GM21723 (cell line): ENCODE data around the gene MEGF11.

Experiments
- ATAC-seq: cut with Tn5 transposase; IDR thresholded peaks from one replicate; pipeline ENCODE4 v1.9.1; 2021; ENCODE audit warnings: mild to moderate bottlenecking, moderate library complexity; ENCODE audit not compliant: unreplicated experiment

Gene MEGF11

DNA sequence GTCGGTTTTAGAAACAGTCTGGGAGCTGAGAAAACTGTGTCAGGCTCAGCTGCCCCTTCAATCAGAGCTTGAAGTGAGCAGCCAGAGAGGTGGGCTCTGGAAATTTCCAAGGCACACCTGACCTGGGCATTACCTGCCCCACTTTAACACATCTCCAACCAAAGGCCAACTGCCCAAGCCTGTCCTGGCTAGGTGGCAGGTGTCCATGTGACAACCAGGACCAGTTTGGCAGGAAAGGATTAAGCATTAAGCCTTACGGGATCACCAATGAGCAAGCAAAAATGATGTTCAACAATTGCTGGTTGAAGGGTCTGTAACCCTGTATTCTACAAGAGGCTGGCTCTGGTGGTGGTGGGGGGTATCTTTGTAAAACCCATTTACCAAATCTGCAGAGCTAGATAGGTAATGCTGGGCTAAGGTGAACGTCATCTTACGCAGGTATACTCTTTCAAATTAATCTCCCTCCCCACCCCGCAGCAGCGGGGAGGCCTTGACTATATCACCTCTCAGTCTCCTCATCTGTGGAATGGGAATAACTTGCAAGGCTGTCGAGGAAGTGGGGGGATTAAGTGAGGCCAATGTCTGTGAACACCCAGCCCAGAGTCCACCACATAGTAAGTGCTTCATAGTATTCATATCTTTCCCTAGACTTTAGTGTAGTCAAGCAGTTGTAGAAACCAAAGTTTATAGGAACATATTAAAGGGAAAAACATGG is 183.2 kb downstream of the MEGF11 start:
- ATAC-seq: no peak

- ATAC-seq: no peak
Measured at GRCh38 chr15:66069751-66070150, 183.8 kb downstream of the MEGF11 start.

DNA sequence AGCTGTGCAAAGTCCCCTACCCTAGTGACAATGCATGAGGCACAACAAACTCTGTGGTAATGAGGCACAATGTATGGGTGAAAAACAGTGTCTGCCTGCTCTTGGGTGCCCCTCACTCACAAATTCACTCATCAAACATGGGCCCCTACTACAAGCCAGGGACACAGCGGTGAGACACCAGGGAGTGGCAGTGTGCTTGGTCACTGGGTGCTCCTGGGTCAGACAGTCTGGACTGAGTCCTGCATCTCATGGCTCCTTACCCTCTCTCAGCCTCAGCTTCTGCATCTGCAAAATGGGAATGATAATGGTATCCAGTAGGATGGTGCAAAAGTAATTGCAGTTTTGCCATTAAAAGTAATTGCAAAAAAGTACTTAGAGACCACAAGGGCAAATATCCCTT is 184.7 kb downstream of the MEGF11 start:
- ATAC-seq: no peak

GRCh38 chr15:66067687-66068086 is 185.9 kb downstream of the MEGF11 start:
- ATAC-seq: no peak

DNA sequence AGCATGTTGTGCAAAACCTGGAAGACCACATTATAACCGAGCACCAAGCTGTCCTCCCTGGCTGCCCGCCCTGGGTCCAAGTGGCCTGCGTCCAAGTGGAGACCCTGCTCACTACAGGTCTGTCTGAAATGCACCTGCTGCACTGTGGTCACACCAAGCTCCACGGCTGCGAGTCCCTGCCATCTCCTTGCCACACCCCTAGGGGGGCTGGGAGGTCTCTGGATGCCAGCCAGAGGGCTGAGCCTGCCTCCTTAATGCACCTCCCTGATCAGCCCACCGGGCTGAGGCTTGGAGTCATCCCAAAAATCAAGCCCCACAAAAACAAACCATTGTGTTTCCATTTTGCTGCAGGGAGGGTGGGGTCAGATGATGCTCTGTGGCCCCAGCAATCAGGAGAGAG is 187.1 kb downstream of the MEGF11 start:
- ATAC-seq: no peak

GRCh38 chr15:66066005-66066404 is 187.5 kb downstream of the MEGF11 start:
- no peak for ATAC-seq

DNA sequence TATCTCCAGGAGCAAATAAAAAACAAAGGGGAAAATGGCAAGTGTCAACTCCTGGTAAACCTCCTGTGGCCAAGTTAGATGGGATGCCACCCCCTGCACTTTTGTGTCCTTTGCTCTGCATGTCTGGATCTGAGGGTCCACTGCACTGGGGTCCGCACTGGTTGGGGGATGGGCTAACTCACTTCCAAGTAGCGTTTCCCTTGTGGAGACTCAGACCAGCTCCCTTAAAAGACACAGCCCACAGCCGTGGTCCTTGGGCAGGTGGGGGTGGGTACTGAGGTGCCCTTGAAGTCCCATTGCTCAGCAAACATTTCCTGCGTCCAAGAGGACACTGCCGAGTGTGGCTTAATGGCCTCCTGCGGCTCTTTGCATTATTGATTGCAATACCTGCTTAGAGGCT is 188.2 kb downstream of the MEGF11 start:
- ATAC-seq: no peak

GRCh38 chr15:66063147-66063546 is 190.4 kb downstream of the MEGF11 start:
- ATAC-seq: no peak

DNA sequence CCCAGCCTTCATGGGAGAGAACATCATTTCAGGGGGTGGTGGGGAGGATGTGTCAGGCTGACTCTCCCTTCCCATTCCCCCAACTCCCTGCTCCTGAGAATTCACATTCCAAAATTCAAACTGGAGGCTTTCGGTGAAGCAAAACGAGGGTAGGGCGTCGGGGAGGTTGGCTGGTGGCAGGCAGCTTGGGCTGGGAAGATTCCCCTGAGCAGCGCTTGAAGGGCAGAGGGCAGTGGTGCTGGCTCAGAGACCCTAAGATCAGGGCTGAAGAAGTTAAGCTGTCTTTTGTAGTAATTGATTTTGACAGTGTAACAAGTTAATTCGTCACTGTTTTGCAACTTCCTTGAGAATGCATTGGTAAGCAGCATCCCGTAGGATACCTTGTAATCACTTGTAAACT is 196.5 kb downstream of the MEGF11 start:
- ATAC-seq: no peak

DNA sequence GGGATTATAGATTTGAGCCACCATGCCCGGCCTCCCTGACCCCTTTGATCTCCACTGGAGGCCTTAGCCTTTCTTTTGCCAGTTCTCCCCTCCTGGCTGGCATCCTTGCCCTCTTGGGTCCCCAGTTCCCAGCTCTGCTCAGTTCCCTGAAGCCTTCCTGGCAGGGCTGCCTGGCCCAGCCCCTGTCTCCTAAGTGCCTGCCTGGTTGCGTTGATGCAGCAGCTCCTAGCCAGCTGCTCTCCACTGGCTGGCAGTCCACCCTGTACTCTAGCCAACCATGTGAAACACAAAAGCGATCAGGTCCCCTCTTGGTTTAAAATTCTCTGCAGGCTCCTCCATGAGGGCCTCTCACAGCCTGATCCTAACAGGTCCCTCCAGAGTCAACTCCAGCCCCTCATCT is 199.6 kb downstream of the MEGF11 start:
- no peak for ATAC-seq

GRCh38 chr15:66051833-66052232 is 201.7 kb downstream of the MEGF11 start:
- ATAC-seq: no peak

GRCh38 chr15:66050264-66050663 is 203.3 kb downstream of the MEGF11 start:
- ATAC-seq: no peak

DNA sequence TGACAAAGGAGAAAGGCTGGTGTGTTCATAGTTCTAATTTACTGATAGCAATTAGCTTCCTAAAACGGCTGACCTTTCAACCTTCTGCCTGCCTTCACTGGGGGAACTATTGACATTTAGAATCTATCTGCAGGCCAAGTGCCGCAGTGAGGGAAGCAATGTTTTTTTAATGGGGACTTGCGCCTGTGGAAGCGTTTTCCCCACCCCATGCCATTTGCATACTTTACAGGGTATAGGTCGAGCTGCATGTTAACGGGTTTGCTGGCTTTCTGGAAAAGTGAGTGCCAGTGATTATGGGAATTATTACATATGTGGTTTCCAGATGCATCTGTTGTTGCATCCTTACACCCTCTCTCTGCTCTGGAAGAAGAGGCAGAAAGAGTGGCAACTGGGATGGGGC is 204.2 kb downstream of the MEGF11 start:
- no peak for ATAC-seq

DNA sequence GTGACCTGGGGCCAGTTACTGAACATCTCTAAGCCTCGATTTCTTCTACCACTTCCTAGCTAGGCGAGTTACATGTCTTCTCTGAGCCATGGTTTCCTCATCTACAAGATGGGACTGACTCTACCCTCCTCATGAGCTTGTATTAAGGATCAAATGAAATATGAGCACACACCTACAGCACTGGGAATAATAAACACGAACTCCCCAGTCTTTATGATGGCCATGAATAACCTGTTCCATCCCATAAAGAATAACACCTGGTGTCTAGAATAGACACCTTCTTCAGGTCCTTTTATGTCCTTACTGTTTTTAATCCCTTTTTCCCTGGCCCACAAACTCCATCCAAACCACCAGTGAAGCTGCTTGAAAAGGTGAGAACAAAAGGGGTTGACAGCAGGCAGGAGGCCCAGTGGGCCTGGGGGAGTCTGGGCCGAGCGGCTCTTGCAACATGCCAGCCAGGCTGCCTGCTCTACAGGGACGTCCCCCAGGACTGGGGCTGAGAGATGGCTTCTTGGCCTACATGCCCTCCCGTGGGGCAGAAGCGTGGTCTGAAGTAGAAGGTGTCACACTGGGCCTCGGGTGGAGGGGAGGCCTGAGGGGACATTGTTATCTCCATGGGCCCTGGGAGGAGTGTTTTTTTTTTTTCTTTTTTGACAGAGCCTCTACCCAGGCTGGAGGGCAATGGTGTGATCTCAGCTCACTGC is 206.1 kb downstream of the MEGF11 start:
- no peak for ATAC-seq

- ATAC-seq: no peak
Measured at GRCh38 chr15:66046751-66047150, 206.8 kb downstream of the MEGF11 start.

DNA sequence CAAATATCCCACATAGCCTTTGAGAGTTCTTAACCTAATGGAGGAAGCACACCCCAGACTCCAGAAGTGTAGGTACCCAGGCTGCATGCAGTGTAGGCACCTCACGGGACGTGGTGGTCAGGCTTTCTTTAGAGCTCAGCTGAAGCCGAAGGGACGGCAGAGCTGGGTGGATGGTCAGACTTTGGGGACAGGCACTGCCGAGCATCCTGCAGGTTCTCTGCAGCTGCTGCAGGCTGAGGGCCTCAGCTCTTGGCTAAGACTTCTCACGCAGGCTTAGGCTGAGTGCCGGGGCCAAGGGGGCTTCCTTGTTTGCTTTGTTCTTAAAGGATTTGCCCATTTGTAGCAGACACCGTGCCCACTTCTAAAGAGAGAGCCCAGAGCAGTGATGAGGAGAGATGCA is 207.2 kb downstream of the MEGF11 start:
- ATAC-seq: no peak

- ATAC-seq: no peak
Measured at GRCh38 chr15:66045542-66045941, 208.0 kb downstream of the MEGF11 start.

DNA sequence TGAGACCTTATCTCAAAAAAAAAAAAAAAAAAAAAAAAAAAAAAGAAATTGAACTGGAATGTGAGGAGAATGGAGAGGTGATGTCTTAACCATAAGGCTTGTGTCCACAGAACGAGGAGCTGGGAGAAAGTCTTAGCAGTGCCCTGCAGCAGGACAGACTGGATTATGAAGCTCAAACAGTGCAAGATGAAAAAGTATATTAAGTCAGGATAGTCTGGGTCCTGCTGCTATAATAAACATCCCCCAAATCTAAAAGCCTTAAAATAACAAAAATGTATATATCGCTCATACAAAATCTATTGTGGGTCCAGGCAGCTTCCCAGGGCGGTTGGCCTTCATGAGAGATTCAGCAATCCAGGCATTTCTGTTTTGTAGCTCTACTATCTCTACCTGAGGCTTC is 208.7 kb downstream of the MEGF11 start:
- no peak for ATAC-seq

- ATAC-seq: no peak
Measured at GRCh38 chr15:66043264-66043663, 210.3 kb downstream of the MEGF11 start.

DNA sequence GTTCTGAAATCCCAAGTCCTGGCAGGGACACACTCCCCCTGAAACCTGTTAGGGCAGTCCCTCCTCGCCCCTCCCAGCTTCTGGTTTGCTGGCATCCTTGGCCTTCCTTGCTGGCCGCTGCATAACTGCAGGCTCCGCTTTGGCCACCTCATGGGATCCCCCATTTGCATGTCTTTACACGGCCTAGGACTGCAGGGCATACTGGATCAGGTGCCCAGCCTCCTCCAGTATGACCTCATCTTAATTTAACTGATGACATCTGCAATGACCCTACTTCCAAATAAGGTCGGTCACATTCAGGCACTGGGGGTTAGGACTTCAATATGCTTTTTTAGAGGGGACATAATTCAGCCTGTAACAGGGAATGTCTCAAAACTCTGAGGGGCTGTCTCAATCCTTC is 210.9 kb downstream of the MEGF11 start:
- no peak for ATAC-seq

- ATAC-seq: no peak
Measured at GRCh38 chr15:66041276-66041675, 212.3 kb downstream of the MEGF11 start.

GRCh38 chr15:66040211-66040892 is 213.2 kb downstream of the MEGF11 start:
- no peak for ATAC-seq
